Hematopoietic multipotent progenitor cell treated with erythropoietin and hydrocortisone succinate and interleukin-3 and kit ligand, for 8 days (in vitro differentiated cells): Measurements from ENCODE around the gene DAO.

ENCODE experiments used
- DNase-seq: peaks from one replicate; pipeline ENCODE4 v3.0.0-alpha.2; 2015

The DAO gene

DNA sequence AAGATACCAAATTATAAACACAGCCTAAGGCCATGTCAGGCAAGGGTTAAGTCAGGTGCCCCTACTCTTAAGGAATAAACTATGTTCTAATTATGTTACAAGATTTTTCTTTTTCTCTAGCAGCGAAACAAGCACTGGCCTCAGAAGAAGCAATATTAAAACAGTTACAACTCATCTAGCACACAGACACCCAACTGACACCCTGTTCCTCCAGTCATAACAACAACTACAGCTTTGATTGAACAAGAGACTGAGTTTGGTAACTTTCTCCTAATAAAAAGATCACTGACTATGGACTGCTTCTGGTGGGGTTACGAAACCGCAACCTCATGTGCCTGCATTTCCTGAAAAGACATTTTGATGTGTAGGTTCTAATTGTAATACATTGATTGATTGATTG, 3.3 kb upstream of the DAO start:
- DNase-seq = no peak

DNA sequence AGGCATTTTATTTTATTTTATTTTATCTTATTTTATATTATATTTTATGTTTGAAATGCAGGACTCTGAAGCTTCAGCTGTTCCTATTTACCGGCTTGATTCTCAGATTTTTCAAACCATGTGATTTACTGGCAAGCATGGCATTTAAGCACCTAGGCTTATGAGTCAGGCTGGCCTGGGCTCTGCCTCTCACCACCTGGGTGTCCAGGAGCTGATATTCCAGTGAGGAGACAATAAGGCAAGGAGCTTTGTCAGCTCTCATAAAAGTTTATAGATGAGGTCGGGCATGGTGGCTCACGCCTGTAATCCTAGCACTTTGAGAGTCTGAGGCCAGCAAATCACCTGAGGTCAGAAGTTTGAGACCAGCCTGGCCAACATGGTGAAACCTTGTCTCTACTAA, 2.1 kb downstream of the DAO start:
- DNase-seq = no peak

DNA sequence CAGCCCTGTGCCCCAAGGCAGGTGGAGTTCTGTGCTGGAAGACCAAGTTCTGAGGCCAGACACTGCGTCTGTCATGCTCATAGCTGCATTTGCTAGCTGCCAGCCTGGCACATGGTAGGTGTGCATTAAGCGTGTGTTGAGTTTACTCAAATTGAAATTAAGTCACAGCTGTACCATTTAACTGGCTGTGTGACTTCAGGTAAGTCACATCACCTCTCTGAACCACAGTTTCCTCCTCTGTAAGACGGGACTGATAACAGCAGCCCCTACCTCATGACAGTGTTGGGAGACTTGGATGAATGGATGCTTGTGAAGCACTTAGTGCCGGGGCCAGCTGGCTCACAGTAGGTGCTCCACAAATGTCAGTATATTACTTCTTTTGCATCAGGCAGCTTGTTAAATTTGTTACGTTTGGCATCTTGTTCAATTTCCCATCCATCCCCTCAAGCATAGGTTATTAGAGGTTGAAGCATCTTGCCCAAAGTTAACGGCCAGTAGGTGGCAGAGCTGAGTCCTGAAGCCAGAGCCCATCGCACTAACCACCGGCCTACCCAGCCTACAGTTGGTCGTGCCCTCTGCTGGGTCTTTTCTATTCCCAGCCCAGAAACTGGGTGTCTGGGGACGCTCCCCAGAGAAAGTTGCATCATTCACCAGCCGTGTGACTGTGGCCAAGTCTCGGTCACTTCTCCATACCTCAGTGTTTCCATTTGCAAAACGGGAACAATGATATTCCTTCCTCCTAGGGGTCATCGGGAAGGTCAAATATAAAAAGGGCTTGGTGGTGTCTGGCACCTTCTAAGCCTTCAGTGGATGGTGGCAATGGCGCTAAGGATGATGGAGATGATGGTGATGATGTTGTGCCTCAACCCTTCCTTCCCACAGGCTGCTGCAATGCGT, 4.5 kb downstream of the DAO start:
- DNase-seq = peak; percentile 64

GRCh38 chr12:108886873-108887629, 7.2 kb downstream of the DAO start:
- no peak for DNase-seq

GRCh38 chr12:108888031-108888430, 8.1 kb downstream of the DAO start:
- DNase-seq = no peak

GRCh38 chr12:108890208-108890607, 10.3 kb downstream of the DAO start:
- peak; percentile 8 for DNase-seq

DNA sequence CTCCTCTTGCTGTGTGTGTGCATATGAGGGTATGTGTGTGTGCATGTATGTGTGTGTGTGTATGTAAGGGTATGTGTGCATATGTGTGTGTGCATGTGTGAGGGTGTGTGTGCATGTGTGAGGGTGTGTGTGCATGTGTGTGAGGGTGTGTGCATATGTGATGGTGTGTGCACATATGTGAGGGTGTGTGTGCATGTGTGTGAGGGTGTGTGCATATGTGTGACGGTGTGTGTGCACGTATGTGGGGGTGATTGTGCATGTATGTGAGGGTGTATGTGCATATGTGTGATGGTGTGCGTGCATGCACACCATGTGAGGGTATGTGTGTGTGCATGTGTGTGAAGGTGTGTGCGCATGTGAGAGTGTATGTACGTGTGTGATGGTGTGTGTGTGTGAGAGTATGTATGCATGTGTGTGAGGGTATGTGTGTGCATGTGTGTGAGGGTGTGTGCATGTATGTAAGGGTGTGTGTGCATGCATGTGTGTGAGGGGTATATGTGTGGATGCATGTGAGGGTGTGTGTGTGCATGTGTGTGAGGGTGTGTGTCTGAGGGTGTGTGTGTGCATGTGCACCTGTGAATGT, 15.4 kb downstream of the DAO start:
- no peak for DNase-seq

- DNase-seq = no peak
These were observed 16.4 kb downstream of the DAO start for GRCh38 chr12:108896336-108896735.

DNA sequence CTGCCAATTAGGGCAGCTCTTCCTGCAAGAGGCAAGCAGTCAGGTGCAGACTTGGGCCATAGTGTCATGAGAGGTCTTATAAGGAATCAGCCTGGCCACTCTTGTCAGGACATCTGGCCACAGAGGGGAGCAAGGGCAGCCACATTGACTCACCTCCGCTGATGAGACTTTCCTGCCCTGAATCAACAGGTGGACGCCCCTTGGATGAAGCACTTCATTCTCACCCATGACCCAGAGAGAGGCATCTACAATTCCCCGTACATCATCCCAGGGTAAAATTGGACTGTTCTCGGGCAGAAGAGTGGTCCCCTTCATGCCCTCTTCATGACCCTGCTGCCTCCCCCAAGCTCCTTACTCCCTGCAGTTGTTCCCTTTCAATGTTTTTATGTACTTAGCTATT, 16.9 kb downstream of the DAO start:
- no peak for DNase-seq

DNA sequence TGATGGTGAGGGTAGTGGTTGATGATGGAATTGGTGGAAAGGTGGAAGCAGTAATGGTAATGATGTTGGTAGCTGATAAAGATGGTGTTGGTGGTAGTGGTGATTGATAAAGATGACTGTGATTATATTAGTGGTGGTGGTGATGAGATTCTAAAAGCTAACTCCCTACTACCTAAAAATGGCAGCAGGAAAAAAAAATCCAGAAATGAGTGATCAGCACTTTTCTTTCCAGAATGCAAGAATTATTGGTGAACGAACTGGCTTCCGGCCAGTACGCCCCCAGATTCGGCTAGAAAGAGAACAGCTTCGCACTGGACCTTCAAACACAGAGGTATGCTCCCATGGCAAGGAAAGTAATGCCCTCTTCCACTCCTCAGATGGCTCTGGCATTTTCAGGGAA, 19.3 kb downstream of the DAO start:
- no peak for DNase-seq

GRCh38 chr12:108905725-108906124, 25.8 kb downstream of the DAO start:
- no peak for DNase-seq

DNA sequence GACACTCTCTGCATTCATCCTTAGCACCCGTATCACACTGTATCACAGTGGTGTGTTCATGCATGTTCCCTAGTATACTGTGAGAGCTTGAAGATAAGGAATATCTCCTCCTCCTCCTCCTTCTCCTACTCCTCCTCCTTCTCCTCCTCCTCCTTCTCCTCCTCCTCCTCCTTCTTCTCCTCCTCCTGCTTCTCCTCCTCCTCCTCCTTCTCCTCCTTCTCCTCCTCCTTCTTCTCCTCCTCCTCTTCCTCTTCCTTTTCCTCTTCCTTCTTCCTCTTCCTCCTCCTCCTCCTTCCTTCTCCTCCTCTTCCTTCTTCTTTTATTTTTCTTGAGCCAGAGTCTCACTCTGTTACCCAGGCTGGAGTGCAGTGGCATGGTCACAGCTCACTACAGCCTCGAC, 27.1 kb downstream of the DAO start:
- no peak for DNase-seq

DNA sequence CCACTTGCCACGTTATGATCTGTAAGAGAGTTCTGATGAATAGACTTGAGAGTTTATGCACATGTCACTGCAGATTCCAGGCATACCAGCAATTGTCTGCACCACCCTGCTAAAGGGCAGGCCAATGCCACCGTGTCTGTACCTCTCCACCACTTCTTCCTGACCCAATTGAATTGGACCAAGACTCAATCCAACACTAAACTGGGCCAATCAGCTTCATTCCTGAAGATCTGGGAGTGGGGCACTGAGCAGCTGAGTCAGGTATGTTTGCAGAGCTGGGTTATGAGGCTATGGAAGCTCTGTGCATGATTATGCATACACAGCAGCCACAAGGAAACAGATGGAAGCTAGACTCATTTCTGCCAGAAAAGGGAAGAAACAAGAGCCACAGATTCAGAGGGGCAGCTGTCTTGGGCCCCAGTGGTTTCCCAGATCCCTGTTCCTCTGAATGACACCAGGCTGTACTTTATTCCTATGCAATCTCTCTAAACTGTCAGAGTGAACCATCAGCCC, 28.0 kb downstream of the DAO start:
- no peak for DNase-seq

GRCh38 chr12:108910336-108910735, 30.4 kb downstream of the DAO start:
- DNase-seq = no peak

GRCh38 chr12:108911915-108912314, 32.0 kb downstream of the DAO start:
- no peak for DNase-seq

GRCh38 chr12:108912361-108912760, 32.5 kb downstream of the DAO start:
- DNase-seq = no peak

DNA sequence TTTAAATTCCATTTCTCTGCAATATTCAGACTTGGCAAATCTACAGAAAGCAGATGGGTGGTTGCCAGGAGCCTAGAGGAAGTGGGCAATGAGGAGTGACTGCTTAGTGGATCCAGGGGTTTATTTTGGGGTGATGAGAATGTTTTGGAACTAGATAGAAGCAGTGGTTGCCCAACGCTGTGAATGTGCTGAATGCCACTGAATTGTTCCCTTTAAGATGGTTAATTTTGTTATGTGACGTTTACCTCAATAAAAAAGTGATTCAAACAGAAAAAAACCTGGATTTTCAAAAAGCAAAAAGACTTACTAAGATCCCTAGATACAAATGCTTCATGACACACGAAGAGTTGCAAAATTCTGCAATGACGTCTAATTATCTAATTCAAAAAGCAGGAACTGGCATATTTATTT, 34.2 kb downstream of the DAO start:
- peak; percentile 6 for DNase-seq

GRCh38 chr12:108915632-108916133, 35.8 kb downstream of the DAO start:
- DNase-seq = no peak

- no peak for DNase-seq
These were observed 36.4 kb downstream of the DAO start for GRCh38 chr12:108916336-108916735.

- no peak for DNase-seq
These were observed 38.3 kb downstream of the DAO start for GRCh38 chr12:108918206-108918605.

DNA sequence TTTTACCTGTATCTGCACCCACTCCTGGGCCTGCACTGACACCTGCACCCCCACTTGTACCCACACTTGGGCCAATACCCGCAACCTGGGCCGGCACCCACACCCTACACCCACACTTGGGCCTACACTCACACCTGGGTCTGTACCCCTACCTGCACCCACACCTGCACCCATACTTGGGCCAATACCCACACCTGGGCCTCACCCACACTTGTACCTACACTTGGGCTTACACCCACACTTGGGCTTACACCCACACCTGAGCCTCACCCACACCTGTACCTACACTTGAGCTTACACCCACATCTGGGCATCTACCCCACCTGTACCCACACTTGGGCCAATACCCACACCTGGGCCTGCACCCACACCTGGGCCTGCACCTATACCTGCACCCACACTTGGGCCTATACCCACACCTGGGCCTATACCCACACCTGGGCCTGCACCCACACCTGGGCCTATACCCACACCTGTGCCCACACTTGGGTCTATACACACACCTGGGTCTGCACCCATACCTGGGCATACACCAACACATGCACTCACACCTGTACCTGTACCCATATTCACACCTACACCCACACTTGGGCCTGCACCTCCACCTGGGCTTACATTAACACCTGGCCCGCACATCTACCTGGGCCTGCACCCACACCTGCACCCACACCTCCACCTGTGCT, 39.2 kb downstream of the DAO start:
- no peak for DNase-seq

- DNase-seq = no peak
These were observed 42.1 kb downstream of the DAO start for GRCh38 chr12:108921946-108922345.

- DNase-seq = no peak
These were observed 43.0 kb downstream of the DAO start for GRCh38 chr12:108922918-108923317.
